HepG2 (cell line): ENCODE measurements around the gene TMEM62. TPM values are rescaled to one million over a fixed set of nuclear protein-coding genes. Genes with fewer than 3 reads are reported as not detected.

Experiments
- ATAC-seq: fragments of 200-7000 bp; cut with Tn5 transposase; 3 replicates; pipeline ENCODE4 v1.9.1; 2020; ENCODE audit warnings: mild to moderate bottlenecking, moderate library complexity
- BruUV-seq: library from RNA; stranded (reverse); fragments of 400-500 nt; replicated peaks from 2 replicates; lab custom pipeline; 2021; lab: Mats Ljungman, UMichigan
- CTCF ChIA-PET: fragments of 300-600 bp; formaldehyde crosslinking; extraction: SDS; loops from one replicate; lab custom pipeline; 2021; ENCODE audit warnings: low total read pairs, inconsistent platforms, low intra/inter-chr PET ratio; lab: Yijun Ruan, JAX
- POLR2A ChIA-PET: fragments of 350-600 bp; sonication (Branson Sonifier 250); formaldehyde crosslinking; loops from one replicate; lab custom pipeline; 2020; ENCODE audit warnings: antibody characterized with exemption, inconsistent platforms; lab: Yijun Ruan, JAX
- DNase-seq: peaks from one replicate; pipeline ENCODE4 v3.0.0-alpha.2; 2015; ENCODE audit warnings: low spot score
- FAIRE-seq: peaks from 3 replicates; lab custom pipeline; 2011; peaks lifted over from hg19 to GRCh38; lab: Jason Lieb, UNC
- H2AFZ ChIP-seq: one replicate; pipeline ENCODE4 v1.6.1; 2011; ENCODE audit warnings: low read length, inconsistent platforms
- H3K27ac ChIP-seq: fragments of 300-600 bp; 3 replicates; pipeline ENCODE4 v1.8.0; 2011; ENCODE audit warnings: mixed run types, mild to moderate bottlenecking, mixed read lengths, low read length, inconsistent platforms; ENCODE audit not compliant: insufficient read depth; ENCODE audit errors: extremely low read length
- H3K27me3 ChIP-seq, 2 experiments: fragments of 200-600 bp in 1 of 2; 2 replicates in 1 of 2; 3 replicates in 1 of 2; pipeline versions ENCODE4 v1.6.0 to v1.8.0; 2011; ENCODE audit warnings: low read length in 2 of 2, mild to moderate bottlenecking in 2 of 2, moderate library complexity in 2 of 2, inconsistent platforms in 1 of 2; ENCODE audit not compliant: insufficient read depth in 2 of 2, control insufficient read depth in 1 of 2
- H3K36me3 ChIP-seq, 2 experiments: fragments of 200-600 bp in 1 of 2; replicated peaks in 1 of 2; 2 replicates in 1 of 2; 3 replicates in 1 of 2; pipeline versions ENCODE4 v1.5.1 to v1.8.0; 2011; ENCODE audit warnings: low read length in 2 of 2, inconsistent platforms in 1 of 2; ENCODE audit not compliant: insufficient read depth in 2 of 2, control insufficient read depth in 1 of 2
- H3K4me1 ChIP-seq: 2 replicates; pipeline ENCODE4 v1.5.1; 2012; ENCODE audit warnings: low read length, inconsistent platforms; ENCODE audit not compliant: insufficient read depth
- H3K4me2 ChIP-seq: 2 replicates; pipeline ENCODE4 v1.6.0; 2011; ENCODE audit warnings: low read depth, low read length, inconsistent platforms
- H3K4me3 ChIP-seq, 3 experiments: fragments of 200-600 bp in 1 of 3; sonication (generic), shearing (Covaris generic) in 1 of 3; replicated peaks in 1 of 3; 2 replicates each; pipeline ENCODE4 v1.5.1; 2011 to 2016; ENCODE audit warnings: low read length in 3 of 3, inconsistent platforms in 2 of 3, low read depth in 2 of 3, mild to moderate bottlenecking in 2 of 3, control low read depth in 1 of 3, mixed read lengths in 1 of 3; ENCODE audit not compliant: insufficient read depth in 1 of 3
- H3K79me2 ChIP-seq: one replicate; pipeline ENCODE4 v1.6.1; 2011; ENCODE audit warnings: low read length, inconsistent platforms; ENCODE audit not compliant: insufficient read depth
- H3K9ac ChIP-seq: 2 replicates; pipeline ENCODE4 v1.6.0; 2011; ENCODE audit warnings: mild to moderate bottlenecking, low read depth, low read length, inconsistent platforms; ENCODE audit not compliant: insufficient read depth
- H3K9me3 ChIP-seq: 2 replicates; pipeline ENCODE4 v1.5.1; 2012; ENCODE audit warnings: mild to moderate bottlenecking, low read length
- H4K20me1 ChIP-seq: 2 replicates; pipeline ENCODE4 v1.6.0; 2011; ENCODE audit warnings: inconsistent platforms, mild to moderate bottlenecking, low read length, moderate library complexity; ENCODE audit not compliant: insufficient read depth
- ATAD3A ChIP-seq: sonication (generic); formaldehyde crosslinking; IDR thresholded peaks from 2 replicates; pipeline ENCODE4 v1.4.0; 2020; ENCODE audit warnings: missing genetic modification reagents
- ATF2 ChIP-seq: sonication (generic); formaldehyde crosslinking; IDR thresholded peaks from 2 replicates; pipeline ENCODE4 v1.4.0; 2020; ENCODE audit warnings: missing genetic modification reagents
- IKZF4 ChIP-seq: sonication (generic); formaldehyde crosslinking; IDR thresholded peaks from 2 replicates; pipeline ENCODE4 v1.5.1; 2020; ENCODE audit warnings: borderline replicate concordance, mild to moderate bottlenecking, low read depth, missing genetic modification reagents; ENCODE audit errors: not compliant biosample characterization
- IKZF5 ChIP-seq: IDR thresholded peaks from 2 replicates; pipeline ENCODE4 v1.6.1; 2018; ENCODE audit warnings: missing genetic modification reagents, mild to moderate bottlenecking, missing compliant biosample characterization
- NCOR1 ChIP-seq: fragments of 200-600 bp; sonication (generic); IDR thresholded peaks from 2 replicates; pipeline ENCODE4 v1.7.0; 2017; ENCODE audit warnings: antibody characterized with exemption, low read length, borderline replicate concordance
- NFKB2 ChIP-seq: sonication (generic); formaldehyde crosslinking; IDR thresholded peaks from 2 replicates; pipeline ENCODE4 v1.4.0; 2020; ENCODE audit warnings: missing genetic modification reagents, borderline replicate concordance
- TFE3 ChIP-seq: IDR thresholded peaks from 2 replicates; pipeline ENCODE4 v1.6.1; 2016
- ZMAT3 ChIP-seq: sonication (generic); formaldehyde crosslinking; conservative IDR thresholded peaks from 2 replicates; pipeline ENCODE4 v1.7.0; 2021; ENCODE audit warnings: missing genetic modification reagents
- ZNF34 ChIP-seq: sonication (generic); formaldehyde crosslinking; IDR thresholded peaks from 2 replicates; pipeline ENCODE4 v1.4.0; 2020; ENCODE audit warnings: mild to moderate bottlenecking, missing genetic modification reagents, borderline replicate concordance
- ZNF710 ChIP-seq: sonication (generic); formaldehyde crosslinking; IDR thresholded peaks from 2 replicates; pipeline ENCODE4 v1.5.0; 2020; ENCODE audit warnings: mild to moderate bottlenecking, missing genetic modification reagents, borderline replicate concordance
- ZNF781 ChIP-seq: sonication (generic); formaldehyde crosslinking; IDR thresholded peaks from 2 replicates; pipeline ENCODE4 v1.5.1; 2020; ENCODE audit warnings: borderline replicate concordance, mild to moderate bottlenecking, missing genetic modification reagents; ENCODE audit errors: not compliant biosample characterization
- ZNF792 ChIP-seq: IDR thresholded peaks from 2 replicates; pipeline ENCODE4 v1.6.1; 2016
- ZSCAN30 ChIP-seq: sonication (generic); formaldehyde crosslinking; IDR thresholded peaks from 2 replicates; pipeline ENCODE4 v1.5.0; 2020; ENCODE audit warnings: mild to moderate bottlenecking, missing genetic modification reagents
- WGBS: methylation state at CpG from one replicate; pipeline ENCODE4 v1.1.6; 2017; ENCODE audit warnings: low lambda C conversion rate; 5-methylcytosine and 5-hydroxymethylcytosine counted together
- in situ Hi-C: cut with HindIII; loops from 2 replicates; pipeline ENCODE4 v1.10.0; 2017; ENCODE audit warnings: low pct_unique_long_range_greater_than_20kb; ENCODE audit not compliant: extremely low pct_ligation_motif_present
- intact Hi-C: fragments of 100-400 bp; cut with micrococcal nuclease; formaldehyde crosslinking; loops from one replicate; pipeline ENCODE4 v1.10.0; 2022; ENCODE audit not compliant: unreplicated experiment
- polyA plus RNA-seq, 8 experiments: library from polyadenylated mRNA; depleted of rRNA in 3 of 8; stranded (reverse) in 7 of 8; unstranded in 1 of 8; fragments of >200 nt; fragmentation: Illumina TruSeq in 4 of 8; extraction: Trizol in 4 of 8; gene quantifications; 2 replicates each; pipeline versions ENCODE4 v1.2.1 to v1.2.3, GENCODE V29; 2011 to 2016; ENCODE audit warnings: low read depth in 4 of 8, missing spikeins in 1 of 8, mixed read lengths in 1 of 8; ENCODE audit not compliant: insufficient read depth in 1 of 8
- total RNA-seq, 5 experiments: library from RNA; depleted of rRNA; stranded (reverse); fragments of >200 nt; fragmentation: Illumina TruSeq; extraction: Trizol; gene quantifications; 2 replicates each; pipeline ENCODE4 v1.2.3, GENCODE V29; 2016; ENCODE audit warnings: low read depth in 1 of 5

TMEM62 gene
- total and polyA plus RNA-seq, 2 of the 13 experiments (the other 11 are each of a cell fraction or from before 2014, with no cell fraction given) = 14.2 to 20.9 TPM

GRCh38 chr15:43085921-43086320 is 47.5 kb upstream of the TMEM62 start:
- Histone ChIP-seq H3K4me1 (peaks cover 8% of the 10 kb centered on the region; the same call in 1 of the 2 replicates), H2AFZ (no peak overlapping the region), H3K27ac (no peak overlapping the region), H3K36me3 (peaks cover 1 to 26% of the 10 kb centered on the region in 2 experiments), H3K27me3 (no peaks in the 10 kb centered on the region), H3K9ac (no peak overlapping the region), H3K4me2 (no peak overlapping the region), H4K20me1 (no peaks in the 10 kb centered on the region), H3K4me3 (no peak overlapping the region), H3K79me2 (peaks cover 7% of the 10 kb centered on the region), H3K9me3 (no peaks in the 10 kb centered on the region)
- intact Hi-C loops = no loop called here
- DNase-seq (no peak), ATAC-seq (no peak), FAIRE-seq (no peak)
- ChIA-PET CTCF (no interaction called here), POLR2A (no interaction called here)
- in situ Hi-C loops = no loop called here
- no peak for TF ChIP-seq IKZF4 (CRISPR knock-in tag)
- BruUV-seq = no TSS peak

- H4K20me1 ChIP-seq = no peaks in the 10 kb centered on the region
- no TSS peak for BruUV-seq
- H3K27me3 ChIP-seq = no peaks in the 10 kb centered on the region
- ChIA-PET POLR2A (no interaction called here), CTCF (no interaction called here)
- no peak for ATAC-seq
- H3K9me3 ChIP-seq = no peaks in the 10 kb centered on the region
- no peak for FAIRE-seq
- no peak overlapping the region for H3K27ac ChIP-seq
- no peak overlapping the region for H3K9ac ChIP-seq
- no peak for DNase-seq
- H3K36me3 ChIP-seq = peaks cover 1 to 20% of the 10 kb centered on the region in 2 experiments
- WGBS = 96% methylated on average over 1 of the region's 1 CpG
- peaks cover 8% of the 10 kb centered on the region; the same call in 1 of the 2 replicates for H3K4me1 ChIP-seq
- intact Hi-C loops = no loop called here
- H3K4me3 ChIP-seq = no peak overlapping the region
- H2AFZ ChIP-seq = no peak overlapping the region
- H3K4me2 ChIP-seq = no peak overlapping the region
- in situ Hi-C loops = no loop called here
- H3K79me2 ChIP-seq = peaks cover 7% of the 10 kb centered on the region
- TF ChIP-seq ATAD3A (CRISPR knock-in tag) (no peak), ZNF781 (CRISPR knock-in tag) (no peak), ATF2 (CRISPR knock-in tag) (no peak), NFKB2 (no peak), ZNF792 (CRISPR knock-in tag) (no peak), ZNF34 (CRISPR knock-in tag) (no peak), ZNF710 (CRISPR knock-in tag) (no peak), IKZF5 (no peak), NCOR1 (no peak), ZSCAN30 (CRISPR knock-in tag) (no peak), ZMAT3 (CRISPR knock-in tag) (no peak), TFE3 (no peak)
These were observed 46.8 kb upstream of the TMEM62 start for GRCh38 chr15:43086551-43086950.
